ENCODE measurements around the gene CYP26B1. TPM values are rescaled to one million over a fixed set of nuclear protein-coding genes. Genes with fewer than 3 reads are reported as not detected.

Gene CYP26B1
- total and polyA plus RNA-seq, 8 donors = 3.1 to 7.6 (median 4.9) TPM

DNA sequence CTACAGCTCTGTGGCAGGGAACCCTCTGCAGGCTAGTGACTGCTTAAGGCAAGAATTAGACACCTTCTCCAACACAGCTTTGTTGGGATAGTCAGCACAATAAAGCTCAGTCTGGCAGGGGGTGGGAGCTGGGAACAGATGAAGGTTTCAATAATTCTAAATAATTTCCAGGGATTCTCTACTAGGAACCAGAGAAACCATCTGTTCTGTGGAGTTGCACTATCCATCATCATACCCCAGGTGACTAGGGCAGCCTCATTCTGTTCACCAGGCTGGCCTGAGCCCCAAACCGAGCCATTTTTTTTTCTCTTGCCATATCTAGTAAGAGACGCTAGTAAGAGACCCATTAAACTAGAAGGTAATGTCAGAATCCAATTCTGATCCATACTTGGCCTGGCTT lies 35.8 kb upstream of the CYP26B1 start:
- intact Hi-C loops (cut with DNase I) = no loop called here
- H3K36me3 ChIP-seq = peaks cover 0 to 10% of the 10 kb centered on the region in 2 donors
- peaks cover 0 to 3% of the 10 kb centered on the region in 2 donors for H3K9me3 ChIP-seq
- H3K4me3 ChIP-seq = no peak overlapping the region
- no peaks in the 10 kb centered on the region for H3K4me1 ChIP-seq
- no peak overlapping the region for H3K27ac ChIP-seq
- no peaks in the 10 kb centered on the region for H3K27me3 ChIP-seq
- TF ChIP-seq, protein P1, sequence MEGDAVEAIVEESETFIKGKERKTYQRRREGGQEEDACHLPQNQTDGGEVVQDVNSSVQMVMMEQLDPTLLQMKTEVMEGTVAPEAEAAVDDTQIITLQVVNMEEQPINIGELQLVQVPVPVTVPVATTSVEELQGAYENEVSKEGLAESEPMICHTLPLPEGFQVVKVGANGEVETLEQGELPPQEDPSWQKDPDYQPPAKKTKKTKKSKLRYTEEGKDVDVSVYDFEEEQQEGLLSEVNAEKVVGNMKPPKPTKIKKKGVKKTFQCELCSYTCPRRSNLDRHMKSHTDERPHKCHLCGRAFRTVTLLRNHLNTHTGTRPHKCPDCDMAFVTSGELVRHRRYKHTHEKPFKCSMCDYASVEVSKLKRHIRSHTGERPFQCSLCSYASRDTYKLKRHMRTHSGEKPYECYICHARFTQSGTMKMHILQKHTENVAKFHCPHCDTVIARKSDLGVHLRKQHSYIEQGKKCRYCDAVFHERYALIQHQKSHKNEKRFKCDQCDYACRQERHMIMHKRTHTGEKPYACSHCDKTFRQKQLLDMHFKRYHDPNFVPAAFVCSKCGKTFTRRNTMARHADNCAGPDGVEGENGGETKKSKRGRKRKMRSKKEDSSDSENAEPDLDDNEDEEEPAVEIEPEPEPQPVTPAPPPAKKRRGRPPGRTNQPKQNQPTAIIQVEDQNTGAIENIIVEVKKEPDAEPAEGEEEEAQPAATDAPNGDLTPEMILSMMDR (IDR thresholded peaks at IDR 0.05) = no peak
- ATAC-seq (no peak), DNase-seq (no peak)

DNA sequence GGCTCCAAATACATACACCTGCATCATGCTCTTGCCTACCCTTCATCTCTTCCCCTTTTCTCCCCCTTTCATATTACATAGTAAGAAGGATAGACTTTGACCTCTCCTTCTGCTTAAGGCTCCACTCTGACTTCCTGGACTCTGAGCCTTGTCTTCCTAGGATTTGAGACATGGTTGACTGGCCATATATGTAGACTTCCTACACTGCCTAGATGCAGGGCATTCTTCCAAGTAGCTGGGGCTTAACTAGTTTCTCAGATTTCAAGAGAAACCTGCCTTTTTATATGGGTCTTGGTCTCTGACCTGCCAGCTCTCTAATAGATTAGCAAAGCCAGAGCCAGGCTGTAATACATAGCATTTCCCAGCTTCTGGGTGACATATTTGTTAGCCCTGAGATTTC lies 35.4 kb upstream of the CYP26B1 start:
- Histone ChIP-seq H3K4me1 (no peaks in the 10 kb centered on the region), H3K27me3 (no peaks in the 10 kb centered on the region), H3K36me3 (peaks cover 0 to 14% of the 10 kb centered on the region in 2 donors), H3K4me3 (no peak overlapping the region), H3K9me3 (peaks cover 0 to 3% of the 10 kb centered on the region in 2 donors), H3K27ac (no peak overlapping the region)
- TF ChIP-seq, protein P1 (IDR thresholded peaks at IDR 0.05) = no peak
- DNase-seq = no peak
- intact Hi-C loops (cut with DNase I) = no loop called here
- no peak for ATAC-seq

DNA sequence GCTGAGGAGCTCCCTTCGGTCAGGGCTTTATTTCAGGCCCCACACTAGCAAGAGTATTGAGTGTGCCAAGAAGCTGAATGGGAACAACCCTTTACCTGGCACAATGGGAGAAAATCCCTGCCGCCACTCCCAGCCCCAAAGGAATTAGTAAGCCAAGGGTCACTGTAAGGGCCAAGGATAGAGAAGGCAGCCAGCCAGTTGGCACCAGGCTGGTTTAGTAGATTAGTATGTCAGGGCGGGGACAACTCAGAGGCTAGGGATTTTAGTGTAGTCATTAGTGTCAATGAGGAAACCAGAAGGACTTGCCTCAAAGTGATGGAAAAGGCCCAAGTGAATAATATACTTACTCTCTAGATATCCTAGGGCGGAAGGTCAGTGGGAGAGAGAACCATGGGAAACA lies 34.9 kb upstream of the CYP26B1 start:
- ATAC-seq (no peak), DNase-seq (no peak)
- Histone ChIP-seq H3K27me3 (no peaks in the 10 kb centered on the region), H3K36me3 (peaks cover 0 to 19% of the 10 kb centered on the region in 2 donors), H3K27ac (no peak overlapping the region), H3K4me3 (no peak overlapping the region), H3K9me3 (no peaks in the 10 kb centered on the region), H3K4me1 (no peaks in the 10 kb centered on the region)
- intact Hi-C loops (cut with DNase I) = no loop called here
- TF ChIP-seq, protein P1 (IDR thresholded peaks at IDR 0.05) = no peak

DNA sequence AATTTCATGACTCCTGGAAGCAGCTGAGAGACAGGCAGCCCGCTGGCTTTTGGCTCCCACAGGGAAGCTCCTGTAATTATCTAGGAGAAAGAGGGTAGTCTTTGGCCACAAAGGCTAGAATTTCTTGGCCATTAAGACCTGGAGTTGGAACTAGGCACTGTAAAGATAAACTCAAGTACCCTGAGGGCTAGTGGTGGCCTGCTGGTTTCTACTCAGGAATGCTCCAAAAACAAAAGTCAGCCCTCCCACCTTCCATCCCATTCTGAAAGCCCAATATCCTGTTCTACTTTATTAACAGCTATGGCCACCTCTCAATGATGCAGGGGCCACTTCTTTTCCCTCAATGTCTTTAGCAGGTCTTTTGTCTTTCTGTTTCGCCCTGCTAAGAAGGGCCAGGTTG lies 34.0 kb upstream of the CYP26B1 start:
- DNase-seq (no peak), ATAC-seq (no peak)
- peaks cover 0 to 22% of the 10 kb centered on the region in 2 donors for H3K36me3 ChIP-seq
- intact Hi-C loops (cut with DNase I) = no loop called here
- TF ChIP-seq, protein P1 (IDR thresholded peaks at IDR 0.05) = no peak
- H3K27ac ChIP-seq = no peak overlapping the region
- no peaks in the 10 kb centered on the region for H3K4me1 ChIP-seq
- no peaks in the 10 kb centered on the region for H3K27me3 ChIP-seq
- no peaks in the 10 kb centered on the region for H3K9me3 ChIP-seq
- H3K4me3 ChIP-seq = no peak overlapping the region

DNA sequence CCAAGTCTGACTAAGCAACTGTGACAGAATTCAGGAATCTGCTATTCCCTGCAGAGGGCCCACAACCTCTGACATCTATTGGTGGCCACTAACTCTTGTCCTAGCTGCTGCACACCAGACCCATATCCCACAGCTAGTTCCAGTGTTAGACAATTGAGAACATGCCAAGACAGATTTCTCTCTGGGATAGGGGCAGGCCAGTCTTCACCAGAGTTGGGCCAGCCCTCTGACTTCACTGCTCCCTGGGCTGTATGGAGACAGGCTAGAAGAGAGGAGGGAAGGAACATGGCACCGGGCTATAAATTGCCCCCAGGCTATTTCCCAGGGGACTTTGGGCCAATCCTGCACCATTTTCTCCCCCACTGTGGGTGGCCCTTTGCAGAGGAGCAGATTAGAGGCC lies 32.7 kb upstream of the CYP26B1 start:
- Histone ChIP-seq H3K4me3 (no peak overlapping the region), H3K4me1 (no peaks in the 10 kb centered on the region), H3K27me3 (no peaks in the 10 kb centered on the region), H3K36me3 (peaks cover 0 to 22% of the 10 kb centered on the region in 2 donors), H3K27ac (no peak overlapping the region), H3K9me3 (no peaks in the 10 kb centered on the region)
- DNase-seq (no peak), ATAC-seq (no peak)
- intact Hi-C loops (cut with DNase I) = no loop called here
- TF ChIP-seq, protein P1 (IDR thresholded peaks at IDR 0.05) = no peak
